HG03460 (cell line): ENCODE data around the gene POTEB2.
"Not testable (repeated sequence)": the region's sequence is repeated elsewhere in the genome, so short reads cannot be mapped to it uniquely, and the experiment has no call there.

Experiments used
- ATAC-seq: cut with Tn5 transposase; IDR thresholded peaks from one replicate; pipeline ENCODE4 v1.9.1; 2021; ENCODE audit not compliant: unreplicated experiment

The POTEB2 gene

DNA sequence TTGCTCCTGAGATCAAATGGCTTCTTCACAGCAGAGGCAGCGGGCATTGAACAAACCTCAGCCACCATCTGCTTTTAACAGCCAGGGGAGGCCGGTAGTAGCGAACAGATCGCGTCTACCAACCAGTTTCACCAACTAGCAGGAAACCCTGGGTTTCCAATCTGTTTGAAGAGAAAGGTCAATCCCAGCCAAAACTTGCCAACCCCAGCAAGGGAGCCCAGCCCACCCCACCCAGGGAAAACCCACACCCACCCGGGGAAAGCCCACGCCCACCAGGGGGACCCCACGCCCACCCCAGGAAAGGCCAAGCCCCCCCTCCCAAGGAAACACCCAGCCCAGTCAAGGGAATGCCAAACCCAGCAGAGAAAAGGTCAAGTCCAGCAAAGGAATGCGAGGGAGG is at the start of gene POTEB2:
POTEB2 (minus strand) TSS at position 101 of the 400 bp plus-strand sequence; CDS start at position 68, 33 bp downstream.
- not testable (repeated sequence) for ATAC-seq

DNA sequence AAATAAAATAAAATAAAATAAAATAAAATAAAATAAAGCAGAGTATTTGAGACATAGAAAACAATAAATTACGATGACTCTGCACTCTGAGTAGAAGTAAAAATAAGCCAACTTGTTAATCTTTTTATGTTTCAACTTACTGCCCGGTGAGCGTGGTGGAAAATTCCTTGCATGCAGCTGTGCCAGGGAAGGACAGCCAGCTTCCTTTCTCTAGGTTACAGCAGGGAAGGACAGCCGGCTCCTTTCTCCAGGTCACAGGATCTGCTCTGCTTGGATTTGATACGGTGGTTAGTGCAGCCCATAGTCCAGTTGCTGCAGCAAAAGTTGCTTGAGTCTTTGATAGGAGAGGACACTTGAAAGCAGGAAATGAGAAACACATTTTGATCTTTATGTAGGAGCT is 13.8 kb upstream of the POTEB2 start:
- not testable (repeated sequence) for ATAC-seq

DNA sequence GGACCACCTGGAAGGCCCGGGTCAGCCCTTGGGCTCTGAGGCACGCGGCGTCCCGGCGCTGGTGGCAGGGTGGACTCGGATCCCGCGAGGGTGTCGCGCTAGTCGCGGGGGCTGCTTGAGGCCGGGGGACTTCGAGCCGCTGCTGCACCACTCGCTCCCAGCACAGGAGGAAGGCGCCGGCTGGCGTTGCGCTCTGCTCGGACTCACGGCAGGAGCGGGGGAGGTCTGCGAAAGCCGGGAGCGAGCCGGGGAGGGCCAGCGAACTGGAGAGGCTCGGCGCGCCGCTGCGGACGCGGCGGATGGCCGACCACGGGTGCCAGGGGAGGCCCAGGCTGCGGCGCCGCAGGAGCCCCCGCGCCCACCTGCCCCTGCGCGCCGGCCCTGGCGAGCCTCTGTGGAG is 12.3 kb upstream of the POTEB2 start:
- not testable (repeated sequence) for ATAC-seq

DNA sequence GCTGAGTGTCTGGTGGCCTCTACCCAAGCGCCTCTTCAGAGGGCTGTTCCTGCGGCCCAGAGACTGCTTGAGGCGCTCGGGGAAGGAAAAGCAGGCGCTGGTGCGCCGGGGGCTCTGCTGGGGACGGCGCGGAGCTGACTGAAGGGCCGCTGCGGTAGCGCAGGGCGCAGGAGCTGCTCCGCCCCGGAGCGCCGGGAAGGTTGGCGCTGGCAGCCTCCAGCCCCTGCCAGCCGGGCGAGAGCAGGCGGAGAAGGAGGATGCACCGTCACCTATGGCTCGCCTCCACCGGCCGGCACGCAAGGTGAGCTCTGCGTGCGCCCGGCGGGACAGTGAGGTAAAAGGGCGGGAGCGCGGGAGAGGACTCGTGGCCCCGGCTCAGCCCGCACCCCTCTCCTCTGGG is 11.7 kb upstream of the POTEB2 start:
- not testable (repeated sequence) for ATAC-seq
